ENCODE measurements around the gene KATNAL1.

GRCh38 chr13:30333616-30334015, 26.3 kb upstream of the KATNAL1 start:
- TF ChIP-seq CTCF (IDR thresholded peaks at IDR 0.05) = no peak
- TF ChIP-seq SMAD3 (CRISPR knock-in tag; IDR thresholded peaks at IDR 0.05; ENCODE audit: borderline replicate concordance) = no peak
- no peak for TF ChIP-seq ATF2 (CRISPR knock-in tag; IDR thresholded peaks at IDR 0.05; ENCODE audit: borderline replicate concordance, low read depth)
- no peak for TF ChIP-seq MXD4 (CRISPR knock-in tag; IDR thresholded peaks at IDR 0.05; ENCODE audit: borderline replicate concordance)
- no peak for TF ChIP-seq NFYB (CRISPR knock-in tag; conservative IDR thresholded peaks at IDR 0.05; ENCODE audit: low read depth)
- no peak for TF ChIP-seq ZSCAN18 (CRISPR knock-in tag; IDR thresholded peaks at IDR 0.05)
- no peak for TF ChIP-seq PRDM15 (CRISPR knock-in tag; IDR thresholded peaks at IDR 0.05)
- no peak for TF ChIP-seq HMGXB4 (CRISPR knock-in tag; IDR thresholded peaks at IDR 0.05)
- no peak for TF ChIP-seq USF1 (CRISPR knock-in tag; IDR thresholded peaks at IDR 0.05)

Data from WTC11 (cell line).